ENCODE data around the gene RBBP8. TPM values are rescaled to one million over a fixed set of nuclear protein-coding genes. Genes with fewer than 3 reads are reported as not detected.
"Not testable (repeated sequence)": the region's sequence is repeated elsewhere in the genome, so short reads cannot be mapped to it uniquely, and the experiment has no call there.

Gene RBBP8
- total RNA-seq, result 10 to 100 TPM; 11.6 to 18.7 (median 12.1) TPM
- total RNA-seq (2013), result 12.2 TPM

DNA sequence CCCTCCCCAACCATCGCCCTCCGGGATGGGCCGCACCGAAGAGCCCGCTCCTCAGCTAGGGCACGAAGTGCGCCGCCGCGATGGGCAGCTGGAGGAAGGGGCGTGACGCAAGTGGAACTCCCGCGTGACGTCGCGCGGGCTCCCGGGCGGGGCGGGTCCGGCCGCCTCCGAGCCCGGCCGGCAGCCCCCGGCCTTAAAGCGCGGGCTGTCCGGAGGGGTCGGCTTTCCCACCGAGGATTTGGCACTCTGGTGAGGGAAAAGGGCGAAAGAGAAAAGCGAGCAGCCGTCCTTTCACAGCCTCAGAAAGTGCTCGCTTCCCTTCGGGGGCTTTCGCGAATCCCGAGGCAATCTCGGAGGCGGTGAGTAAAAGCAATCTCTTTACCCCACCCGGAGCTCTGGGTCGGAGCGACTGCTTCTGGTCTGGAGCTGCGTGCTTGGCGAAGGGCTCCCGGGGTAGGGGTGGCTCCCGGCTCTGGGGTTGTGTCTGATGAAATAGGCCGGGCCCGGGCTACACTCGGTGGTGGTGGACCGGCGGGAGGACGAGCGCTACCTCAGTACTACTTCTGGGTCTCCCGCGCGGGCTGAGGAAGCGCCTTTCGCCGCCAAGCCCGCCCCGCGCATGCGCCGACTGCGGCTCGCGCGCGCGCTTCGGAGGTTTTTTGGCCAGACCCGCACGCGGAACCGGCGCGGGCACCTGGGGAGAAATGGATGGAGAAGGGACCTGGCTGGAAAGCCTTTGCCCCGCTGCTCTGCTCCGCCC lies at the start of gene RBBP8:
Gene RBBP8, plus strand, starts transcription at position 123 of the 760 bp plus-strand sequence. CDS start 3,524 bp downstream, outside the sequence.
- H3K4me1 Mint-ChIP-seq, result peaks cover 14 to 15% of the 10 kb centered on the region in 2 donors
- peak within 1 kb of the TSS; percentile 94 to 95 for H3K27ac Mint-ChIP-seq
- H3K4me3 Mint-ChIP-seq, result peak within 1 kb of the TSS; percentile 96
- WGBS (ENCODE audit: insufficient coverage), result under 1% methylated on average over 82 of the region's 82 CpGs
- H3K9me3 ChIP-seq (ENCODE audit: control insufficient read depth, insufficient read depth, low read length), result no peaks in the 10 kb centered on the region
- TF ChIP-seq, protein P1, sequence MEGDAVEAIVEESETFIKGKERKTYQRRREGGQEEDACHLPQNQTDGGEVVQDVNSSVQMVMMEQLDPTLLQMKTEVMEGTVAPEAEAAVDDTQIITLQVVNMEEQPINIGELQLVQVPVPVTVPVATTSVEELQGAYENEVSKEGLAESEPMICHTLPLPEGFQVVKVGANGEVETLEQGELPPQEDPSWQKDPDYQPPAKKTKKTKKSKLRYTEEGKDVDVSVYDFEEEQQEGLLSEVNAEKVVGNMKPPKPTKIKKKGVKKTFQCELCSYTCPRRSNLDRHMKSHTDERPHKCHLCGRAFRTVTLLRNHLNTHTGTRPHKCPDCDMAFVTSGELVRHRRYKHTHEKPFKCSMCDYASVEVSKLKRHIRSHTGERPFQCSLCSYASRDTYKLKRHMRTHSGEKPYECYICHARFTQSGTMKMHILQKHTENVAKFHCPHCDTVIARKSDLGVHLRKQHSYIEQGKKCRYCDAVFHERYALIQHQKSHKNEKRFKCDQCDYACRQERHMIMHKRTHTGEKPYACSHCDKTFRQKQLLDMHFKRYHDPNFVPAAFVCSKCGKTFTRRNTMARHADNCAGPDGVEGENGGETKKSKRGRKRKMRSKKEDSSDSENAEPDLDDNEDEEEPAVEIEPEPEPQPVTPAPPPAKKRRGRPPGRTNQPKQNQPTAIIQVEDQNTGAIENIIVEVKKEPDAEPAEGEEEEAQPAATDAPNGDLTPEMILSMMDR (IDR thresholded peaks at IDR 0.05), result no peak
- H3K27me3 ChIP-seq (ENCODE audit: control insufficient read depth, insufficient read depth, low read length), result no peaks in the 10 kb centered on the region
- intact Hi-C loops (cut with micrococcal nuclease), result loop anchor here (1.0 to 10.0 kb wide), 6 partner anchors 138 to 1329 kb away; partner anchors contain the start of genes ESCO1 and NPC1
- peak; percentile 83 to 91 (median 85) for ATAC-seq
- peak within 1 kb of the TSS; percentile 99 for H3K27ac ChIP-seq (ENCODE audit: low read length)
- peak within 1 kb of the TSS; percentile 99 for H3K4me3 ChIP-seq (ENCODE audit: low read length)
- peak; percentile 85 to 89 for DNase-seq
- H3K36me3 Mint-ChIP-seq, result no peaks in the 10 kb centered on the region
- no peaks in the 10 kb centered on the region for H3K9me3 Mint-ChIP-seq
- H3K4me1 ChIP-seq (ENCODE audit: control insufficient read depth, insufficient read depth, low read length), result peaks cover 8% of the 10 kb centered on the region
- H3K36me3 ChIP-seq (ENCODE audit: control insufficient read depth, insufficient read depth, low read length), result no peaks in the 10 kb centered on the region
- no peaks in the 10 kb centered on the region for H3K27me3 Mint-ChIP-seq (ENCODE audit: low read depth in 2 of 2)

GRCh38 chr18:22883827-22884226 lies 49.3 kb upstream of the RBBP8 start:
- intact Hi-C loops (cut with micrococcal nuclease), result no loop called here
- no peaks in the 10 kb centered on the region for H3K36me3 Mint-ChIP-seq
- TF ChIP-seq, protein P1 (IDR thresholded peaks at IDR 0.05), result no peak
- no peaks in the 10 kb centered on the region for H3K27me3 ChIP-seq (ENCODE audit: control insufficient read depth, insufficient read depth, low read length)
- no peaks in the 10 kb centered on the region for H3K9me3 ChIP-seq (ENCODE audit: control insufficient read depth, insufficient read depth, low read length)
- H3K4me1 ChIP-seq (ENCODE audit: control insufficient read depth, insufficient read depth, low read length), result no peaks in the 10 kb centered on the region
- no peak overlapping the region for H3K27ac ChIP-seq (ENCODE audit: low read length)
- no peak overlapping the region for H3K4me3 Mint-ChIP-seq
- ATAC-seq, result no peak
- peaks cover 5 to 22% of the 10 kb centered on the region in 2 donors for H3K27me3 Mint-ChIP-seq (ENCODE audit: low read depth in 2 of 2)
- no peaks in the 10 kb centered on the region for H3K9me3 Mint-ChIP-seq
- no peak overlapping the region for H3K4me3 ChIP-seq (ENCODE audit: low read length)
- no peaks in the 10 kb centered on the region for H3K4me1 Mint-ChIP-seq
- WGBS (ENCODE audit: insufficient coverage), result 80% methylated on average over 1 of the region's 1 CpG
- DNase-seq, result no peak
- no peak overlapping the region for H3K27ac Mint-ChIP-seq
- no peaks in the 10 kb centered on the region for H3K36me3 ChIP-seq (ENCODE audit: control insufficient read depth, insufficient read depth, low read length)

- DNase-seq; H3K36me3 Mint-ChIP-seq; H3K27ac Mint-ChIP-seq; H3K9me3 Mint-ChIP-seq; H3K27ac ChIP-seq (ENCODE audit: low read length); ATAC-seq; H3K36me3 ChIP-seq (ENCODE audit: control insufficient read depth, insufficient read depth, low read length); H3K4me3 ChIP-seq (ENCODE audit: low read length); intact Hi-C loops (cut with micrococcal nuclease); H3K4me1 Mint-ChIP-seq; H3K4me1 ChIP-seq (ENCODE audit: control insufficient read depth, insufficient read depth, low read length); H3K9me3 ChIP-seq (ENCODE audit: control insufficient read depth, insufficient read depth, low read length); H3K4me3 Mint-ChIP-seq; H3K27me3 ChIP-seq (ENCODE audit: control insufficient read depth, insufficient read depth, low read length): not testable (repeated sequence)
- WGBS (ENCODE audit: insufficient coverage), result 91% methylated on average over 11 of the region's 11 CpGs
- peaks cover 5 to 22% of the 10 kb centered on the region in 2 donors for H3K27me3 Mint-ChIP-seq (ENCODE audit: low read depth in 2 of 2)
These were observed 47.4 kb upstream of the RBBP8 start for GRCh38 chr18:22885694-22886093.

- H3K36me3 Mint-ChIP-seq, result no peaks in the 10 kb centered on the region
- no peaks in the 10 kb centered on the region for H3K27me3 ChIP-seq (ENCODE audit: control insufficient read depth, insufficient read depth, low read length)
- H3K4me1 Mint-ChIP-seq, result no peaks in the 10 kb centered on the region
- intact Hi-C loops (cut with micrococcal nuclease), result no loop called here
- DNase-seq, result no peak
- no peak for ATAC-seq
- H3K9me3 ChIP-seq (ENCODE audit: control insufficient read depth, insufficient read depth, low read length), result no peaks in the 10 kb centered on the region
- H3K27ac ChIP-seq (ENCODE audit: low read length), result no peak overlapping the region
- TF ChIP-seq, protein P1 (IDR thresholded peaks at IDR 0.05), result no peak
- H3K27me3 Mint-ChIP-seq (ENCODE audit: low read depth in 2 of 2), result peaks cover 0 to 6% of the 10 kb centered on the region in 2 donors
- no peaks in the 10 kb centered on the region for H3K9me3 Mint-ChIP-seq
- no peak overlapping the region for H3K27ac Mint-ChIP-seq
- no peak overlapping the region for H3K4me3 ChIP-seq (ENCODE audit: low read length)
- H3K36me3 ChIP-seq (ENCODE audit: control insufficient read depth, insufficient read depth, low read length), result no peaks in the 10 kb centered on the region
- no peak overlapping the region for H3K4me3 Mint-ChIP-seq
- H3K4me1 ChIP-seq (ENCODE audit: control insufficient read depth, insufficient read depth, low read length), result no peaks in the 10 kb centered on the region
These were observed 33.7 kb upstream of the RBBP8 start for GRCh38 chr18:22899421-22899820.
